Keratinocyte (primary cell): ENCODE measurements around the gene STAC3. TPM values are rescaled to one million over a fixed set of nuclear protein-coding genes. Genes with fewer than 3 reads are reported as not detected.

Experiments used
- DNase-seq: peaks from one replicate; pipeline ENCODE4 v3.0.0-alpha.2; 2011; ENCODE audit warnings: low read depth, missing footprints, low spot score
- FAIRE-seq: peaks from 2 replicates; lab custom pipeline; 2011; peaks lifted over from hg19 to GRCh38; lab: Jason Lieb, UNC
- H2AFZ ChIP-seq: 2 replicates; pipeline ENCODE4 v1.6.0; 2012; ENCODE audit warnings: low read length, control low read depth, inconsistent platforms; ENCODE audit not compliant: control insufficient read depth
- H3K27ac ChIP-seq: 2 replicates; pipeline ENCODE4 v1.5.1; 2011; ENCODE audit warnings: low read length; ENCODE audit not compliant: control insufficient read depth, insufficient read depth
- H3K27me3 ChIP-seq: 3 replicates; pipeline ENCODE4 v1.6.0; 2011; ENCODE audit warnings: low read length; ENCODE audit not compliant: control insufficient read depth, insufficient read depth; ENCODE audit errors: extremely low read depth
- H3K36me3 ChIP-seq, 2 experiments: 2 replicates in 1 of 2; 3 replicates in 1 of 2; pipeline ENCODE4 v1.5.1; 2011; ENCODE audit warnings: low read length in 2 of 2, mild to moderate bottlenecking in 1 of 2; ENCODE audit not compliant: control insufficient read depth in 2 of 2, insufficient read depth in 2 of 2; ENCODE audit errors: extremely low read depth in 1 of 2
- H3K4me1 ChIP-seq: 3 replicates; pipeline ENCODE4 v1.5.1; 2011; ENCODE audit warnings: low read length; ENCODE audit not compliant: control insufficient read depth, insufficient read depth; ENCODE audit errors: extremely low read depth
- H3K4me2 ChIP-seq: 3 replicates; pipeline ENCODE4 v1.6.0; 2011; ENCODE audit warnings: low read depth, low read length; ENCODE audit not compliant: control insufficient read depth, insufficient read depth; ENCODE audit errors: extremely low read depth
- H3K4me3 ChIP-seq, 3 experiments: fragments of 200-600 bp in 1 of 3; sonication (generic) in 1 of 3; 2 replicates in 2 of 3; 3 replicates in 1 of 3; pipeline ENCODE4 v1.5.1; 2011 to 2016; ENCODE audit warnings: low read length in 3 of 3, mild to moderate bottlenecking in 3 of 3, control low read depth in 2 of 3, inconsistent platforms in 1 of 3, low read depth in 1 of 3, mixed read lengths in 1 of 3, mixed run types in 1 of 3, moderate library complexity in 1 of 3; ENCODE audit not compliant: control insufficient read depth in 2 of 3, insufficient read depth in 2 of 3; ENCODE audit errors: extremely low read depth in 1 of 3
- H3K79me2 ChIP-seq: 2 replicates; pipeline ENCODE4 v1.6.0; 2012; ENCODE audit warnings: low read length; ENCODE audit not compliant: control insufficient read depth, insufficient read depth
- H3K9ac ChIP-seq: 3 replicates; pipeline ENCODE4 v1.6.0; 2011; ENCODE audit warnings: low read length; ENCODE audit not compliant: control insufficient read depth, insufficient read depth; ENCODE audit errors: extremely low read depth
- H3K9me1 ChIP-seq: 3 replicates; pipeline ENCODE4 v1.6.0; 2011; ENCODE audit warnings: low read length; ENCODE audit not compliant: control insufficient read depth, insufficient read depth; ENCODE audit errors: extremely low read depth
- H3K9me3 ChIP-seq: 2 replicates; pipeline ENCODE4 v1.5.1; 2012; ENCODE audit warnings: low read depth, low read length; ENCODE audit not compliant: control insufficient read depth
- H4K20me1 ChIP-seq: 3 replicates; pipeline ENCODE4 v1.6.0; 2011; ENCODE audit warnings: low read length; ENCODE audit not compliant: control insufficient read depth, insufficient read depth; ENCODE audit errors: extremely low read depth
- CTCF ChIP-seq, 3 experiments: IDR thresholded peaks in 1 of 3; conservative IDR thresholded peaks in 1 of 3; optimal IDR thresholded peaks in 1 of 3; 2 replicates in 2 of 3; 3 replicates in 1 of 3; pipeline versions ENCODE3 to v1.5.1; 2011; ENCODE audit warnings: low read length in 3 of 3, mild to moderate bottlenecking in 3 of 3, moderate library complexity in 2 of 3, control low read depth in 1 of 3, inconsistent platforms in 1 of 3; ENCODE audit not compliant: insufficient read depth in 2 of 3; ENCODE audit errors: extremely low read depth in 1 of 3
- EZH2 ChIP-seq: IDR thresholded peaks from one replicate; pipeline ENCODE4 v1.6.1; 2012; ENCODE audit warnings: inconsistent platforms, mild to moderate bottlenecking, low read length, moderate library complexity
- dilution Hi-C: fragments of 300-500 bp; cut with MboI; formaldehyde crosslinking; loops from one replicate; pipeline ENCODE4 v1.7.0; 2020; ENCODE audit warnings: low sequenced_read_pairs; ENCODE audit not compliant: extremely low pct_ligation_motif_present
- polyA plus RNA-seq, 5 experiments: library from polyadenylated mRNA; depleted of rRNA in 3 of 5; stranded (reverse) in 3 of 5; stranded (forward) in 1 of 5; unstranded in 1 of 5; fragments of >200 nt; gene quantifications; 1 replicate in 1 of 5; 2 replicates in 3 of 5; 3 replicates in 1 of 5; pipeline versions ENCODE4 v1.2.1 to v1.2.3, GENCODE V29; 2011 to 2012; ENCODE audit warnings: missing spikeins in 2 of 5, low read depth in 1 of 5, low replicate concordance in 1 of 5

Gene STAC3
- polyA plus RNA-seq, 1 donor (not counting 4 experiments of a cell fraction or from before 2014, with no cell fraction given): 0.94 TPM

GRCh38 chr12:57263096-57263495 is 12.1 kb upstream of the STAC3 start:
- Histone ChIP-seq H2AFZ (no peak overlapping the region), H3K9ac (no peak overlapping the region), H3K36me3 (peaks cover 11 to 26% of the 10 kb centered on the region in 2 experiments), H3K4me1 (no peaks in the 10 kb centered on the region), H3K4me3 (no peak overlapping the region), H3K27me3 (no peaks in the 10 kb centered on the region), H3K79me2 (no peaks in the 10 kb centered on the region), H3K27ac (no peak overlapping the region), H3K9me1 (no peaks in the 10 kb centered on the region), H3K4me2 (no peak overlapping the region), H3K9me3 (no peaks in the 10 kb centered on the region), H4K20me1 (no peaks in the 10 kb centered on the region)
- FAIRE-seq (no peak), DNase-seq (no peak)
- dilution Hi-C loops: no loop called here
- no peak for TF ChIP-seq EZH2
- no peak for TF ChIP-seq CTCF (optimal IDR thresholded peaks at IDR 0.05 in 1 of 3, IDR thresholded peaks at IDR 0.05 in 1 of 3, conservative IDR thresholded peaks at IDR 0.05 in 1 of 3; ENCODE audit: extremely low read depth in 1 of 3, insufficient read depth in 2 of 3, low read length in 3 of 3)

- no peaks in the 10 kb centered on the region for H3K27me3 ChIP-seq
- DNase-seq: no peak
- H3K79me2 ChIP-seq: no peaks in the 10 kb centered on the region
- no peak for FAIRE-seq
- peaks cover 10 to 27% of the 10 kb centered on the region in 2 experiments for H3K36me3 ChIP-seq
- no peak overlapping the region for H3K27ac ChIP-seq
- H3K9ac ChIP-seq: no peak overlapping the region
- no peak for TF ChIP-seq CTCF (optimal IDR thresholded peaks at IDR 0.05 in 1 of 3, IDR thresholded peaks at IDR 0.05 in 1 of 3, conservative IDR thresholded peaks at IDR 0.05 in 1 of 3; ENCODE audit: extremely low read depth in 1 of 3, insufficient read depth in 2 of 3, low read length in 3 of 3)
- TF ChIP-seq EZH2: no peak
- H3K4me1 ChIP-seq: no peaks in the 10 kb centered on the region
- no peak overlapping the region for H2AFZ ChIP-seq
- no peaks in the 10 kb centered on the region for H3K9me3 ChIP-seq
- no peak overlapping the region for H3K4me2 ChIP-seq
- dilution Hi-C loops: no loop called here
- H3K4me3 ChIP-seq: no peak overlapping the region
- no peaks in the 10 kb centered on the region for H3K9me1 ChIP-seq
- H4K20me1 ChIP-seq: no peaks in the 10 kb centered on the region
Observed at GRCh38 chr12:57262126-57262822, 11.3 kb upstream of the STAC3 start.
